Mesodermal cell (in vitro differentiated cells): ENCODE measurements around the gene RASGRP1.

Source experiments
- H3K27ac ChIP-seq: 2 replicates; pipeline ENCODE4 v1.7.0; 2013; ENCODE audit warnings: mild to moderate bottlenecking, low read depth, low read length, moderate library complexity; ENCODE audit not compliant: severe bottlenecking
- H3K36me3 ChIP-seq: 2 replicates; pipeline ENCODE4 v1.7.1; 2013; ENCODE audit warnings: mild to moderate bottlenecking, low read length, moderate library complexity; ENCODE audit not compliant: control insufficient read depth, insufficient read depth
- H3K4me1 ChIP-seq: one replicate; pipeline ENCODE4 v1.7.1; 2013; ENCODE audit warnings: mild to moderate bottlenecking, low read length; ENCODE audit not compliant: insufficient read depth, control insufficient read depth, poor library complexity, severe bottlenecking
- H3K4me3 ChIP-seq: 2 replicates; pipeline ENCODE4 v1.7.0; 2013; ENCODE audit warnings: low read length, control low read depth, mild to moderate bottlenecking; ENCODE audit not compliant: insufficient read depth, poor library complexity, severe bottlenecking; ENCODE audit errors: extremely low read depth
- H3K9me3 ChIP-seq: 2 replicates; pipeline ENCODE4 v1.7.1; 2013; ENCODE audit warnings: mild to moderate bottlenecking, low read length, moderate library complexity; ENCODE audit not compliant: control insufficient read depth
- WGBS, 2 experiments: methylation state at CpG; one replicate each; pipeline ENCODE4 v1.1.5; 2013; ENCODE audit warnings: missing lambda C conversion rate in 2 of 2; ENCODE audit not compliant: insufficient coverage in 2 of 2; 5-methylcytosine and 5-hydroxymethylcytosine counted together

Gene RASGRP1

DNA sequence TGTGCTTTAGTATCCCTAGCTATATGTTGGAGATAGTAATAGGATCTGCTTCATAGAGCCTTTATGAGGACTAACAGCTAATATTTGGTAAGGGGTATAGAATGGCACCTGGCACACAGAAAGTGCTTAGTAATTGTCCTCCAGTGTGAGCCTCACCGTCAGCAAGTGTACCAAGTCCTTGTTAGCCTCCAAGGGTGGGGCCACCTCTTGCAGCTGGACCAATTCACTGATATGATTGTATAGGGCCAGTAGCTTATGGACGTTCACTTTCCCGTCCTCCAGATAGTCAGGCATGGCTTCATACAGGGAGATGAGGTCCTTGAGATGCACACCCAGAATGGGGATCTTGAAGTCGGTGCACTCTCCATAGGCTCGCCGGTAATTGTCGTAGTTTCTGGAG, 57.0 kb downstream of the RASGRP1 start:
- no peaks in the 10 kb centered on the region for H3K36me3 ChIP-seq
- H3K9me3 ChIP-seq: no peaks in the 10 kb centered on the region
- H3K27ac ChIP-seq: no peak overlapping the region
- H3K4me3 ChIP-seq: no peak overlapping the region
- WGBS, 2 experiments: 90 to 99% methylated on average over 5 to 7 of the region's 7 CpGs
- H3K4me1 ChIP-seq: no peaks in the 10 kb centered on the region

DNA sequence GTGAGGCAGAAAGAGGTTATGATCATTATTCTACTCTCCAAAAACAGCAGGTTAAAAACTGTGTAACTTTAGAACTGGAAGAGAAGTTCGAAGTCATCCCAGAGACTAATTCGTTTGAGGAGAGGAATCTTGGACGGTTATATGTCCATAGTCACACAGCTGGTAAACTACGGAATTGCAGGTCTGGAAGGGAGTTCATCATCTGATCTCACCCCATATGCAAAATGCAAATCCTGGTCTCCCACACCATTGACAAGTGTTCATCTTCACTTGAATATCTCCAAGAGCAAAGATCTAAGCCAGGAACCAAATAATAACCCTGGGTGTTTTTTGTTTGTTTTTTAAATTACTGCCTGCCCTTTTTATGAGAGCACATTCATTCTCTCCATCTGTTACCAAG, 57.6 kb downstream of the RASGRP1 start:
- Histone ChIP-seq H3K4me3 (no peak overlapping the region), H3K4me1 (no peaks in the 10 kb centered on the region), H3K27ac (no peak overlapping the region), H3K36me3 (no peaks in the 10 kb centered on the region), H3K9me3 (no peaks in the 10 kb centered on the region)
- WGBS, 2 experiments: 83 to 84% methylated on average over 3 to 4 of the region's 4 CpGs

DNA sequence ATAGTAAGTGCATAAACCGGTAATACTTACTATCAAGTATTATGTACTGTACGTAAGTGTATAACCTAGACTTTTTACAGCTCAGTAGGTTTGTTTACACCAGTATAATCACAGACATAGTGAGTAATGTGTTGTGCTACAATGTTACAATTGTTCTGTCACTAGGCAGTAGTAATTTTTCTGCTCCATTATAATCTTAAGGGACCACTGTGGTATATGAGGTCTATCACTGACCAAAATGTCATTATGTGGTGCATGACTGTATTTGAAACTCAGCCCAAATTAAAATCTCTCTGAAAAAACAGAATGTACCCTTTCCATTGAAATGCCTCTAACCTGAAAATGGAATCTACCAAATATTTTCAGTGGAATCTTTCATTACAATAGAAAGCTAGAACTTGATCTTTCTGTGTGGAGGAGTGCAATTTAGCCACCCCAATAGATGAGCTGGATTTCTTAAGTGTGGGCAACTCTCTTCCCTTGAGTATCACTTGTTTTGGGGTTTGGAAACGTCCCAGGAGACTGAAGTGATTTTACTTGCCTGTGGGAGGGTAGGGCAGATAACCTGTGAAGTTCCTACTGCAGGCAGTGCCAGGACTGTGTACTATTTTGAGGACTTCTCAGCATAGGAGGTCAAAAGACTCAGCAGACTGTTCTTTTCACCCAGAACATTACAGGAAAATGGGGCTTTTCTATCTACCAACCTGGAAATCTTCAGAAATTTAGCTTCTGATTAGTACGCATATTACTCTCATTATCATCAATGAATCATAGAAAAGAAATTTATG, 59.7 kb downstream of the RASGRP1 start:
- no peak overlapping the region for H3K4me3 ChIP-seq
- no peaks in the 10 kb centered on the region for H3K4me1 ChIP-seq
- H3K27ac ChIP-seq: no peak overlapping the region
- WGBS, 2 experiments: 80% methylated on average over 1 of the region's 4 CpGs; no CpG with 5 or more reads in 1 of the 2 experiments
- no peaks in the 10 kb centered on the region for H3K9me3 ChIP-seq
- peaks cover 2% of the 10 kb centered on the region for H3K36me3 ChIP-seq

DNA sequence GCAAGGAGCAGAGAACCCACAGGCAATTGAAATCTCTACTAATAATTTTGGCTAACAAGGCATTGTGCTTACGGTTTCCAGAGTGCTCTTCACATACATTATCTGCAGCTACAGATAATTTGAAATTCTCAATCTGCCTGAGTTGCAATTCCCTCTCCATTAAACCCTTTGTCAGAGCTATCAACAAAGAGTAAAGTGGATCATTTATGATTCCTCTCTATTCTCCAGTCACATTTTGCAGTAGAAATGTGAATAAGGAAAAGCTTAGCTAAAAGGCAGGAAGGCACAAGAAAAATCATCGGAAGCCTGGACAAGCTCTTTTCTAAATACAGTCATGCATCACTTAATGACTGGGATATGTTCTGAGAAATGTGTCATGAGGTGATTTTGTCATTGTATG, 61.1 kb downstream of the RASGRP1 start:
- no peak overlapping the region for H3K27ac ChIP-seq
- no peaks in the 10 kb centered on the region for H3K9me3 ChIP-seq
- peaks cover 8% of the 10 kb centered on the region for H3K36me3 ChIP-seq
- H3K4me1 ChIP-seq: no peaks in the 10 kb centered on the region
- H3K4me3 ChIP-seq: no peak overlapping the region
- 100% methylated on average over 1 of the region's 2 CpGs for WGBS, 2 experiments

DNA sequence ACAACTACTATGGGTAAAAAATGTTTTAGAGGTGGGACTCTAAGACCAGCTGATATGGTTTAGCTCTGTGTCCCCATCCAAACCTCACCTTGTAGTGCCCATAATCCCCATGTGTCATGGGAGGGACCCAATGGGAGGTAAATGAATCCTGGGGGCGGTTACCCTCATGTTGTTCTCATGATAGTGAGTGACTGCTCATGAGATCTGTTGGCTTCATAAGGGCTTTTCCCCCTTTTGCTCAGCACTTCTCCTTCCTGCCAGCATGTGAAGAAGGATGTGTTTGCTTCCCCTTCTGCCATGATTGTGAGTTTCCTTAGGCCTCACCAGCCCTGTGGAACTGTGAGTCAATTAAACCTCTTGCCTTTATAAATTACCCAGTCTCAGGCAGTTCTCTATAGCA, 65.0 kb downstream of the RASGRP1 start:
- 100% methylated on average over 1 of the region's 1 CpG; no CpG with 5 or more reads in 1 of the 2 experiments for WGBS, 2 experiments
- Histone ChIP-seq H3K36me3 (peaks cover 8% of the 10 kb centered on the region), H3K4me1 (no peaks in the 10 kb centered on the region)

DNA sequence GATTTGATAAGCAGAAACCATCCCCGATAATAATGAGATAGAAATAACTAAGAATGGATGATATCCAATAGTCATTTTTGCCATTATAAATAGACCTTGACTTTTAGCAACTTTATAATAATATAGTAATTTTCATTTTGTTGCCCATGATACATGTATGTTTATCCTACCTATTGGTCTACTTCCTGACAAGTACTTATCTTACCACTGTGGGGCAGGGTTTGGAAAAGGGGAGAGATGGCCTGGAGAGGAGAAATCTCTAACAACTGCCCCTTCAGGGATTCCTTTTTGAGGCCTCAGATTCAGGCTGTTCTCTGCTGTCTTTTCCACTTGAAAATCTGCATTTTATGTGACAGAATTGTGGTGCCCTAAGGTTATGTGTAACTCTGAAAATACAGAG, 68.5 kb downstream of the RASGRP1 start:
- no peaks in the 10 kb centered on the region for H3K9me3 ChIP-seq
- no CpG with 5 or more reads among the region's 1 CpG for WGBS, 2 experiments
- peaks cover 8% of the 10 kb centered on the region for H3K36me3 ChIP-seq
- H3K4me3 ChIP-seq: no peak overlapping the region
- no peaks in the 10 kb centered on the region for H3K4me1 ChIP-seq
- H3K27ac ChIP-seq: no peak overlapping the region

More for the DNA sequence above, 65.0 kb downstream of the RASGRP1 start:
- no peak overlapping the region for H3K27ac ChIP-seq
- H3K4me3 ChIP-seq: no peak overlapping the region
- H3K9me3 ChIP-seq: no peaks in the 10 kb centered on the region

DNA sequence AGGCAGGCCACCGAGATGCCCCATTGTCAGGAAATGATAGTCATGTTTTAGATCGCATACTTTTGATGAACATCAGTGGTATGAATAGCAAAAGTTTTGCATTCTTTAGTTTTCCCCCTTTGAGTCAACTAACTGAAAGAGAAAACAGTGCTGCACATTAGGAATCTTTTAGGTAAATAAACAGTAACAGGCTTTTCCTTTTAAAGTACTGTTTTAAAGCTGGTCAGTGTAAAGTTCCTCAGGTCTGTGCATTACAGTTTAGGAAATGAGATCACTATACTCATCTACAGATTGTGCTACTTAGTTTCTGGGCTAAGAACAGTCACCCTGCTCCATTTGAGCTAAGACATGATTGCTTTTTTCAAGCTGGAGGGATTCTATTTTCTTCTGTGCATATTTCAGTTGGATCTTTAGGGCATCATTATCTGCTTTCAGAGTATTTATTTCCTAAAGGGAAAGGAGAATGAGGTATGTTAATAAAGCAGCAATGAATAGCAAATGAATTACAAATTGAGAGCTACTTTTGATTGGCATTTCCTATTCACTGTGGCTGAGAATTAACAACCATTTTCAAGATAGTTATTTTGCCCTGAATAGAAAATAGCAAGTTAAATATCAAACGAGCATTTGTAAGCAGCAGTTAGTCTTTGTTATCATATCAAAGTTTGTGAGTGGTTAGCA, 74.2 kb downstream of the RASGRP1 start:
- Histone ChIP-seq H3K27ac (no peak overlapping the region), H3K9me3 (no peaks in the 10 kb centered on the region), H3K36me3 (no peaks in the 10 kb centered on the region), H3K4me3 (no peak overlapping the region), H3K4me1 (peaks cover 11% of the 10 kb centered on the region)
- WGBS, 2 experiments: 33 to 86% methylated on average over 1 to 2 of the region's 3 CpGs

DNA sequence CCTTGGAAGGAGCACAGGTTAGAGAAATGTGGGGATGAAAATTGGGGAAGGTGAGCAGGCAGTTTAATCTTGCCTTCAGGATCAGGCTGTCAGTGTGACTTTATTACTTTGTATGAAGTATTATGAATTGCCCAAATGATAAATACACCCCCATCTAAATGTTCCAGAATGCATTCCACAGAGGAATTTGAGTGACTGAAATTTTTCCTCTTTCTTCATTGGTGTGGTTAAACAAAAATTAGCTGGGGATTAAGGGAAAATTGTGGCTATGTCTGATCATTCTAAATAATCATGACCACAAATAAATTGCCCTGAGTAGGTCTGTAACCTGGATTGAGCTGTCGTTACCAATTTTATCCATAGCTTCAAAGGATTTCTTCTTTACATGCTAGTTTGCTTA, 77.2 kb downstream of the RASGRP1 start:
- WGBS, 2 experiments: no CpG with 5 or more reads among the region's 1 CpG
- H3K4me3 ChIP-seq: no peak overlapping the region
- no peaks in the 10 kb centered on the region for H3K9me3 ChIP-seq
- H3K36me3 ChIP-seq: peaks cover 4% of the 10 kb centered on the region
- H3K4me1 ChIP-seq: peaks cover 11% of the 10 kb centered on the region
- no peak overlapping the region for H3K27ac ChIP-seq

DNA sequence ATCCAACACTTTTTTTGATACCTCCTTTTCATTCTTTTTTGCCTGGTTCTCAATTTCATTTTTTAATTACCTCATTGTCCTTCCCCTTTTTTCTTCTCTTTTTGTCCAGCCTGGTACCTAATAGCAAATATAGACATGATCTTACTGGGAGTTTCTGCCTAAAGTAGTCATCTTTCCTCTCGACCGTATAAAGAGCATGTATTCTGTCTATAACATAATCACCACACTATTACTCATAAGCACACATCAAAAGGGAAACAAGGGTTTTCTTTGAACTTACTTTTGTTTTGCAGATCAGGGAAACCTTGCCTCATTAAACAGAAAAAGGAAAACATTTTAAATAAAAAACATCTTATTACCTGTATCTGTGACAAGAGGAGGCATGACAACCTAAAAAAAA, 77.7 kb downstream of the RASGRP1 start:
- WGBS, 2 experiments: 70% methylated on average over 2 of the region's 2 CpGs; no CpG with 5 or more reads in 1 of the 2 experiments
- Histone ChIP-seq H3K4me3 (no peak overlapping the region), H3K27ac (no peak overlapping the region), H3K36me3 (peaks cover 7% of the 10 kb centered on the region), H3K9me3 (no peaks in the 10 kb centered on the region), H3K4me1 (peaks cover 11% of the 10 kb centered on the region)

DNA sequence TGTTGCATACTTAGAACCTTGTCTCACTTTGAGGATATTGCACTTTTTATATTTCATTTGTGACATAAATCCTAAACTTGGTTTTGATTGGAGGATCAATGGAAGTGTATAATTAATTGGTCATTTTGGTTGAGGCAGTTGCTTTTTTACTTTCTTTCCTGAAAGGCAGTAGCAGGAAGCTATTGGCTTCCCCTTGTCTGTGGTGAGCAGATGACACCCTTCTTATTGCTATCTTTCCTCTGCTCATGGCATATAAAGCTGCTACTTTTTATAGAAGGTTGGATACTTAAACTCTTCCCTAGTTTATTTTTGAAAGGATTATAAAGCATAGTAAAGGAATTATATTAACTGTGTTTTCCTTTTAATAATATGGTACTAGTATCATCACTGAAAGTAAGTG, 82.0 kb downstream of the RASGRP1 start:
- Histone ChIP-seq H3K4me3 (no peak overlapping the region), H3K9me3 (no peaks in the 10 kb centered on the region), H3K27ac (no peak overlapping the region), H3K4me1 (no peaks in the 10 kb centered on the region), H3K36me3 (peaks cover 13% of the 10 kb centered on the region)

DNA sequence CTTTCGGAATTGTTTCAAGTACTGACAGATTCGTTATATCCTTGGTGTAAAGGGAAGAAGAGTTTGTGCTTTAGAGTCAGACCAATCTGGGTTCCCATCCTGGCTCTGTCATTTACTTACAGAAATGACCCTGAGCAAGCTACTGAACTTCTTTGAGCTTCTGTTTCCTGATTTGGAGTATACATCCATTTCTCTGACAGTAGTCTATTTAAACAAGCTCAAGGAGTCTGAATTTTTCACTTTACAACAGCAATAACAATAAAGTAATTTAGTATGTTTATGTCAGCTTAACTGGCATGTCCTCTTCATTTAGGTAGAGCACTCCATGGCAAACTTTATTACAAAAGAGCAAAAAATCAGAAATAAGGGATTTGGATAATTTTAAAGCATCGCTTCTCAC, 82.9 kb downstream of the RASGRP1 start:
- Histone ChIP-seq H3K4me1 (no peaks in the 10 kb centered on the region), H3K27ac (no peak overlapping the region), H3K4me3 (no peak overlapping the region), H3K9me3 (no peaks in the 10 kb centered on the region), H3K36me3 (peaks cover 21% of the 10 kb centered on the region)
- 80% methylated on average over 1 of the region's 3 CpGs; no CpG with 5 or more reads in 1 of the 2 experiments for WGBS, 2 experiments
